AG04449 (cell line): ENCODE results near the gene MEF2B.
"Not testable (repeated sequence)": the region's sequence is repeated elsewhere in the genome, so short reads cannot be mapped to it uniquely, and the experiment has no call there.

Experiments
- CTCF ChIA-PET: fragments of 350-600 bp; formaldehyde crosslinking; extraction: SDS; loops from one replicate; lab custom pipeline; 2021; ENCODE audit warnings: antibody characterized with exemption; lab: Yijun Ruan, JAX
- POLR2A ChIA-PET: fragments of 400-600, 350-600 bp; formaldehyde crosslinking; extraction: SDS; loops from one replicate; lab custom pipeline; 2020; ENCODE audit warnings: antibody characterized with exemption, inconsistent platforms; lab: Yijun Ruan, JAX
- DNase-seq: peaks from one replicate; pipeline ENCODE4 v3.0.0-alpha.2; 2010; ENCODE audit warnings: low read depth, low spot score
- H3K4me3 ChIP-seq: 2 replicates; pipeline ENCODE4 v1.5.1; 2011; ENCODE audit warnings: low read depth, mild to moderate bottlenecking, control low read depth, low read length
- TF ChIP-seq, protein P1 (sequence below): IDR thresholded peaks from one replicate; pipeline ENCODE4 v1.5.1; 2011; ENCODE audit warnings: mild to moderate bottlenecking, moderate library complexity, low read length, control low read depth, inconsistent platforms; ENCODE audit not compliant: insufficient read depth; ENCODE audit errors: missing control alignments

MEF2B gene

DNA sequence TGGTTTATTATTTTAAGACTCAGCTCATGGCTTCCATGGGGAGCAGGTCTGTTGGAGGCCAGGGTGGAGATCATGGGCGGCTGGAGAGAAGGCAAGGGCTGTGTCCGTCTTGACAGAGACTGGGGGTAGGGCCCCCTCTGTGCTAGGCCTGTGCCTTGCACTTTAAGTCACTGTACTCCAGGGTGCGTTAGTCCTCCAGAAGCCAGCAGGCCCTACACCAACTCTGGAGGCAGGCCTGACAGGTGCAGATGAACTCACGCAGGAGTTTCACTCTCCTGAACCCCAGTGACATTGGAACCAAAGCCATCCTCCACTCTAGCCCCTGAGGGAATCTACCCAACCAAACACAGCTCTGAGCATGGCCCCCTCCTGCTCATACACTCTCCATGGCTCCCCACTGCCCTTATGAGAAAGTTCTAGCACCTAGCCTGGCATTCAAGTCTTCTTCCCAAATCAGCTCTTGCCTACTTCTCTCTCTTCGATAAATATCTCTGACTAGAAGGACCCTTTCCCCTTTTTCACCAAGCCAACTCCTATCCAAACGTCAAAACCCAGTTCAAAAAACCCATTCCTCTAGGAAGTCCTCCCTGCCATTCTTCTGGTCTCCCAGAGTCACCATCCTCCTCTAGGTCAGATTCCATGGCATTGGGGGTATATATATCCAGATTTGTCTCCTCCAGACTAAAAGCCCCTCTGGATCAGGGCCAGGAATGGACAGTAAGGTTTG, 15.1 kb downstream of the MEF2B start:
- CTCF ChIA-PET = interaction anchor here (11.5 to 12.2 kb wide), 2 partner anchors 11 to 21 kb away, joined by 105 to 182 read pairs; no protein-coding TSS in a partner anchor

DNA sequence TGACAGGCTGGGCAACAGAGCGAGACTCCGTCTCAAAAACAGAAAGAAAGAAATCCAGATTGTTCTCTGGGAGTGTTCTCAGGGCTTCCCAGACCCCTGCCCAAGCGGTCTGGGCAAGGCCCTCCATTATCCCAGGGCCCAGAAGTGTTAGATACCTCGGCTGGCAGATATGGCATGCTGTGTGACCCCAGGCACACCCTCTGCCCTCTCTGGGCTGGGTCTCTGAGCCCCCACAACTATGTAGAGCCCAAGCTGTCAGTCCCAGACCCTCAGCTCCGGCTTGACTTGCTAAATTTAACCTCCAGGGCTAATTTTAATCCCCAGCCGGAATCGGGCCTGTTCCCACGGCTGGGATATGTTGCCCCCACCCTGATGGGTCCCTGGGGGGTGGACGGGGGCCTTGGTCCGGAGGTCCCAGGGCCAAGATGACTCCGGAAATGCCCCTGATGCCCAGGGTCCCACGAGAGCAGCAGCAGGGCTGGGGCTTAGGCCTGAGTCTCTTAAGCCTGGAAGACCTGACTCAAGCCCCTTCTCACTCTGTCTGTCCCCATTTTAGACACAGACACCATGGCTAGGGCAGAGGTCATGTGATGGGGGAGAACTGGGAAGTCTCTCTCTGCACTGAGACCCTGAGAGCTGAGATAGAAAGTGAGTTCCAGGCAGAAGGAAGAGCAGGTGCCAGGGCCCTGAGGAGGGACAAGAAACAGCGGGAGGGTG, 17.2 kb downstream of the MEF2B start:
- H3K4me3 ChIP-seq = no peak overlapping the region
- ChIA-PET CTCF (interaction anchor here (1.4 to 11.5 kb wide), 3 partner anchors 9 to 23 kb away, joined by 4 to 105 read pairs (median 7); no protein-coding TSS in a partner anchor), POLR2A (no interaction called here)

More for the DNA sequence above, 15.1 kb downstream of the MEF2B start:
- TF ChIP-seq, protein P1, sequence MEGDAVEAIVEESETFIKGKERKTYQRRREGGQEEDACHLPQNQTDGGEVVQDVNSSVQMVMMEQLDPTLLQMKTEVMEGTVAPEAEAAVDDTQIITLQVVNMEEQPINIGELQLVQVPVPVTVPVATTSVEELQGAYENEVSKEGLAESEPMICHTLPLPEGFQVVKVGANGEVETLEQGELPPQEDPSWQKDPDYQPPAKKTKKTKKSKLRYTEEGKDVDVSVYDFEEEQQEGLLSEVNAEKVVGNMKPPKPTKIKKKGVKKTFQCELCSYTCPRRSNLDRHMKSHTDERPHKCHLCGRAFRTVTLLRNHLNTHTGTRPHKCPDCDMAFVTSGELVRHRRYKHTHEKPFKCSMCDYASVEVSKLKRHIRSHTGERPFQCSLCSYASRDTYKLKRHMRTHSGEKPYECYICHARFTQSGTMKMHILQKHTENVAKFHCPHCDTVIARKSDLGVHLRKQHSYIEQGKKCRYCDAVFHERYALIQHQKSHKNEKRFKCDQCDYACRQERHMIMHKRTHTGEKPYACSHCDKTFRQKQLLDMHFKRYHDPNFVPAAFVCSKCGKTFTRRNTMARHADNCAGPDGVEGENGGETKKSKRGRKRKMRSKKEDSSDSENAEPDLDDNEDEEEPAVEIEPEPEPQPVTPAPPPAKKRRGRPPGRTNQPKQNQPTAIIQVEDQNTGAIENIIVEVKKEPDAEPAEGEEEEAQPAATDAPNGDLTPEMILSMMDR = no peak
- no peak overlapping the region for H3K4me3 ChIP-seq
- POLR2A ChIA-PET = no interaction called here
- no peak for DNase-seq

DNA sequence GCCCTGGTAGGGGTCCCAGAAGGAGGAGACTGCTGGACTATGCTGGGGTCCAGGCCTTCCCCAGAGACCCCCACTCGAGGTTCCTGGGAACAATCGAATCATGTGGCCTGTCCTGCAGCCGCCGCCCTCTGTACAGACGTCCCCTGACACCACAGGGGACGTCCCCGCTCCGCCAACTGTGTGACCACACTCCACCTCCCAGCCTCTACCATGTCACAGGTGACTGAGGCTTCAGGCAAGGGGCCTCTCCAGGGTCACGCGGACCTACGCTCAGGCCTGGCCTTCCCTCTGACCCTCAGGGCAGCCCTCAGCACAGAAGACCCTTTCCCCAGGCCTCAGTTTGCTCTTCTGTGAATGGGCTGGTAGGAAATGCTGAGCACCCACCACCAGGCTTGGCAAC, 18.6 kb downstream of the MEF2B start:
- DNase-seq = no peak
- CTCF ChIA-PET = interaction anchor here (1.1 to 11.5 kb wide), 3 partner anchors 11 to 24 kb away, joined by 4 to 105 read pairs (median 7); no protein-coding TSS in a partner anchor
- TF ChIP-seq, protein P1 = no peak
- POLR2A ChIA-PET = no interaction called here
- no peak overlapping the region for H3K4me3 ChIP-seq

More for the DNA sequence above, 17.2 kb downstream of the MEF2B start:
- no peak for DNase-seq
- TF ChIP-seq, protein P1 = no peak

DNA sequence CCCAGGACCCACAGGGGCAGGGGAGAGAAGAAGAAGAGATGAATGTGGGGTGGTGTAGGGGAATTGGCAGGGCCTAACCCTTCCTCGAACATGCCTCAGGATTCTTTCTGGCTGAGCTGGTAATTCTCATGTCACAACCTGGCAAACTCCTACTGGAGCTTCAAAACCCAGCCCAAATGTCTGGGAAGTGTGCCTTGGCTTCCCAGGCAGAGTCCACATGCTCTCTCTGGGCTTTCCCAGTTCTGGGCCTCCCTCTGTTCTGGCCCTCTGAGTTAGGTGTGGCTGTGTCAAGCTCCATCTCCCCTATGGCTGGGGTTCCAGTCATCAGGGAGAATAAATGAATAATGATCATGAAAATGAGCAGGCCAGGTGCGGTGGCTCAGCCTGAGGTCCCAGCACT, 20.6 kb downstream of the MEF2B start:
- DNase-seq = no peak
- CTCF ChIA-PET = interaction anchor here (1.0 to 11.9 kb wide), 4 partner anchors 10 to 193 kb away, joined by 5 to 182 read pairs (median 47); no protein-coding TSS in a partner anchor
- POLR2A ChIA-PET = no interaction called here
- H3K4me3 ChIP-seq = no peak overlapping the region
- TF ChIP-seq, protein P1 = no peak

DNA sequence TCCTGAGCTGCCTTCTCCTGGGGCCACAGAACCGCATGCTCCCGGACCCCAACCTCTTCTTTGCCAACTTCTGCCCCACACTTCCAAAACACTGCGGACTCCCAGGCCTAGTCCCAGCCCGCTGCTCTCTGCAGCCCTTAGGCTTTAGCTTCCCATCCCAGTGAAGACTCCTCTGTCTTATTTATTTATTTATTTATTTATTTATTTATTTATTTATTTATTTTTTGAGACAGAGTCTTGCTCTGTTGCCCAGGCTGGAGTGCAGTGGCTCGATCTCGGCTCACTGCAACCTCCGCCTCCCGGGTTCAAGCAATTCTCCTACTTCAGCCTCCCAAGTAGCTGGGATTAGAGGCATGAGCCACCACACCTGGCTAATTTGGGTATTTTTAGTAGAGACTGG, 21.6 kb downstream of the MEF2B start:
- POLR2A ChIA-PET = interaction anchor here (0.6 kb wide), 1 partner anchor 8 kb away, joined by 3 read pairs; no protein-coding TSS in a partner anchor
- H3K4me3 ChIP-seq, DNase-seq: not testable (repeated sequence)
- CTCF ChIA-PET = interaction anchor here (0.7 to 11.9 kb wide), 11 partner anchors 9 to 342 kb away, joined by 3 to 182 read pairs (median 16); partner anchors contain the start of gene MEF2B

DNA sequence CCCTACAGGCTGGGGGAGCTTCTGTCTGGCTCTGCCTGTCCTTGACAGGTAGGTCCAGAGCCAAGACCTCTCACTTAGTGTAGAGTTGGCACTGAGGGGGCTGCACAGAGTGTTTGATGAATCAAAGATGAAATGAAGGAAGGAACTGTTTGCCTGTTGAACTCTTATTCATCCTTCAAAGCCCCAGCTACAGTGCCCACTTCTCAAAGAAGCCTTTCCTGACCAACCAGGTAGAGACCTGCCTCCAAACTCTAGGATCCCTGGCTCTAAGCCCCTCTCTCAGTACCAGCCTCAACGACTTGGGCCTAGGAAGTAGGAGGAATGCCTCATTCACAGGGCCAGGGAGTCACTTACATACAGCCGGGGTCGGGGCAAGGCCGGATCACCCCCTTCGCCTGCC, 22.7 kb downstream of the MEF2B start:
- ChIA-PET POLR2A (no interaction called here), CTCF (interaction anchor here (0.8 to 11.9 kb wide), 11 partner anchors 7 to 361 kb away, joined by 3 to 182 read pairs (median 18); partner anchors contain the start of gene MEF2B)
- TF ChIP-seq, protein P1 = no peak
- DNase-seq = no peak
- no peak overlapping the region for H3K4me3 ChIP-seq
